ENCODE data around the gene JADE2. TPM values are rescaled to one million over a fixed set of nuclear protein-coding genes. Genes with fewer than 3 reads are reported as not detected.

JADE2 gene
- total and polyA plus RNA-seq, 11 donors = 8.3 to 54.8 (median 30.5) TPM

- WGBS, 4 donors = 55 to 73% (median 65%) methylated on average over 7 of the region's 7 CpGs
- peak; percentile 22 to 74 (median 64) for ATAC-seq
- no peaks in the 10 kb centered on the region for H3K27me3 ChIP-seq
- peak overlapping the region in 11 of 12 donors; percentile 74 to 90 (median 84) for H3K27ac ChIP-seq
- intact Hi-C loops (cut with DNase I) = loop anchor here in 4 of 10 donors (2.0 to 10.0 kb wide), 3 partner anchors 35 to 133 kb away; no protein-coding TSS in a partner anchor
- peaks cover 16 to 55% (median 41%) of the 10 kb centered on the region in 12 donors for H3K4me1 ChIP-seq
- H3K9me3 ChIP-seq = no peaks in the 10 kb centered on the region
- H3K4me3 ChIP-seq = no peak overlapping the region
- peak in 2 of 5 donors; percentile 54 to 82 for DNase-seq
- TF ChIP-seq CTCF (IDR thresholded peaks at IDR 0.05) = no peak
- no peak for TF ChIP-seq POLR2A (IDR thresholded peaks at IDR 0.05)
- H3K36me3 ChIP-seq = peaks cover 0 to 89% (median 74%) of the 10 kb centered on the region in 9 donors
Observed at GRCh38 chr5:134567641-134568336, 42.3 kb downstream of the JADE2 start.

- H3K4me3 ChIP-seq = no peak overlapping the region
- TF ChIP-seq POLR2A (IDR thresholded peaks at IDR 0.05) = no peak
- TF ChIP-seq CTCF (IDR thresholded peaks at IDR 0.05) = no peak
- no peaks in the 10 kb centered on the region for H3K27me3 ChIP-seq
- peak in 2 of 4 donors; percentile 4 to 5 for ATAC-seq
- peak overlapping the region in 11 of 12 donors; percentile 74 to 90 (median 84) for H3K27ac ChIP-seq
- intact Hi-C loops (cut with DNase I) = loop anchor here in 4 of 10 donors (2.0 to 10.0 kb wide), 3 partner anchors 36 to 134 kb away; no protein-coding TSS in a partner anchor
- WGBS, 4 donors = 47 to 55% (median 52%) methylated on average over 5 of the region's 5 CpGs
- peaks cover 16 to 58% (median 41%) of the 10 kb centered on the region in 12 donors for H3K4me1 ChIP-seq
- no peak for DNase-seq
- peaks cover 0 to 87% (median 74%) of the 10 kb centered on the region in 9 donors for H3K36me3 ChIP-seq
- no peaks in the 10 kb centered on the region for H3K9me3 ChIP-seq
Observed at GRCh38 chr5:134568337-134568700, 42.8 kb downstream of the JADE2 start.

- Histone ChIP-seq H3K27me3 (no peaks in the 10 kb centered on the region), H3K4me1 (peaks cover 16 to 61% (median 41%) of the 10 kb centered on the region in 12 donors), H3K27ac (peak overlapping the region; percentile 40 to 90 (median 83)), H3K4me3 (no peak overlapping the region), H3K36me3 (peaks cover 0 to 87% (median 74%) of the 10 kb centered on the region in 9 donors), H3K9me3 (no peaks in the 10 kb centered on the region)
- TF ChIP-seq CTCF (IDR thresholded peaks at IDR 0.05) (no peak), POLR2A (IDR thresholded peaks at IDR 0.05) (no peak)
- ATAC-seq (peak; percentile 66 to 78 (median 73)), DNase-seq (peak; percentile 80 to 90 (median 90))
- intact Hi-C loops (cut with DNase I) = loop anchor here in 4 of 10 donors (2.0 to 10.0 kb wide), 3 partner anchors 37 to 134 kb away; no protein-coding TSS in a partner anchor
- 34 to 42% (median 40%) methylated on average over 19 to 24 of the region's 24 CpGs for WGBS, 4 donors
Observed at GRCh38 chr5:134568761-134569695, 43.6 kb downstream of the JADE2 start.

Data from heart left ventricle (tissue), 16 donors.